Amniotic stem cell (primary cell): ENCODE measurements around the gene GRK2.
A peak's percentile ranks its signal among the peaks of the same experiment; 100 is the strongest.
"Not testable (repeated sequence)": the region's sequence is repeated elsewhere in the genome, so short reads cannot be mapped to it uniquely, and the experiment has no call there.

ENCODE experiments used
- DNase-seq: peaks from one replicate; lab custom pipeline; 2025; lab: John Stamatoyannopoulos, UW

GRK2 gene

GRCh38 chr11:67312187-67313021 lies 46.1 kb downstream of the GRK2 start:
- DNase-seq: no peak

DNA sequence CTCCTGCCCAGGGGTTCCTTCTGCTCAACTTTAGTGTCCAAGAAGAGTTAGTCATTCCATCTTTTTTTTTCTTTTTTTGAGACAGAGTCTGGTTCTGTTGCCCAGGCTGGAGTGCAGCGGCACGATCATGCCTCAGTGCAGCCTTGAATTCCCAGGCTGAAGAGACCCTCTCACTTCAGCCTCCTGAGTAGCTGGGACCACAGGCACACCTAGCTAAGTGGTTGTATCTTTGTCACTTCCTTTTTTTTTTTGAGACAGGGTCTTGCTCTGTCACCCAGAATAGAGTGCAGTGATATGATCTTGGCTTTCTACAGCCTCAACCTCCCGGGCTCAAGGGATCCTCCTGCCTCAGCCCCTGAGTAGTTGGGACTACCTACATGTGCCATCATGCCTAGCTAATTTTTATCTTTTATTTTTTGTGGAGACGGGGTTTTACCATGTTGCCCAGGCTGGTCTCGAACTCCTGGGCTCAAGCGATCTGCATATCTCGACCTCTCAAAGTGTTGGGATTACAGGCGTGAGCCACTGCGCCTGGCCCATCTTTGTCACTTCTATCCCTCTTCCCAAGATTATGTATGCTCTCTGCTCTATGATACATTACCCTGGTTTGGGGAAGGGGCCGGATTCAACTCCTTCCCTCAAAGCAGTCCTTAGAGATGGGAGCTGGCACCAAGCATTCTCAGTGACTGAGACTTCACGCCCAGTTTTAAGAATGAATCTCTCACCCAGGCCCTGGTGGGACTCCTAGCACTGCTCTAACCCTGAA lies 47.0 kb downstream of the GRK2 start:
- no peak for DNase-seq

- DNase-seq: no peak
Observed at GRCh38 chr11:67314218-67314617, 47.9 kb downstream of the GRK2 start.

- no peak for DNase-seq
Observed at GRCh38 chr11:67315325-67315909, 49.1 kb downstream of the GRK2 start.

- DNase-seq: no peak
Observed at GRCh38 chr11:67316882-67317204, 50.6 kb downstream of the GRK2 start.

- DNase-seq: peak; percentile 94
Observed at GRCh38 chr11:67317205-67317887, 51.1 kb downstream of the GRK2 start.

GRCh38 chr11:67317888-67318555 lies 51.7 kb downstream of the GRK2 start:
- DNase-seq: no peak

DNA sequence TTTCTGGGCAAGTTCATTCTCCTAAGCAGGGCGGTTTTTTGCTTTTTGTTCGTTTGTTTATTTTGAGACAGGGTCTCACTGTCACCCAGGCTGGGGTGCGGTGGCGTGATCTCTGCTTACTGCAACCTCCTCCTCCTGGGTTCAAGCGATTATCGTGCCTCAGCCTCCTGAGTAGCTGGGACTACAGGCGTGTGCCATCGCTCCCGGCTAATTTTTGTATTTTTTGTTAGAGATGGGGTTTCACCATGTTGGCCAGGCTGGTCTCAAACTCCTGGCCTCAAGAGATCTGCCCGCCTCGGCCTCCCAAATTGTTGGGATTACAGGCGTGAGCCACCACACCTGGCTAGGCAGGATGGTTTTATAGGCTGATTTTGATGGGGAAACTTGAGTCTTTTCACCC lies 52.6 kb downstream of the GRK2 start:
- DNase-seq: not testable (repeated sequence)

DNA sequence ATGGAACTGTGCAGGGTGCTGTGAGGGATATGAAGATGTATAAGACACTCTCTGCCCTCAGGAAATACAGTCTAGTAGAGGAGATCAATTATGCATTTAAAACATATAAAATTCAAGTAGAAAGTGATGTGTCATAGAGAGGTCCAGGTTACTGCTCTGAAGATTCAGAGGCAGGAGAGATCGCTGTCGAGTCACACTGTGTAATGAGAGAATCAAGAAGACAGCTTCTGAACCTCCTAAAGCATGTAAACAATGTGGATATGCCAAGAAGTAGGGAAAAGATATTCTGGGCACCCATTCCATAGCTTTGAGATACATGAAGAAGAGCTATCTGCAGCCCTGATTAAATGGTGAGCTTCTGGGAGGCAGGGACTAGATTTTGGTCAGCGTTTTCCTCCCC lies 53.7 kb downstream of the GRK2 start:
- DNase-seq: no peak

GRCh38 chr11:67320691-67321090 lies 54.4 kb downstream of the GRK2 start:
- DNase-seq: no peak

DNA sequence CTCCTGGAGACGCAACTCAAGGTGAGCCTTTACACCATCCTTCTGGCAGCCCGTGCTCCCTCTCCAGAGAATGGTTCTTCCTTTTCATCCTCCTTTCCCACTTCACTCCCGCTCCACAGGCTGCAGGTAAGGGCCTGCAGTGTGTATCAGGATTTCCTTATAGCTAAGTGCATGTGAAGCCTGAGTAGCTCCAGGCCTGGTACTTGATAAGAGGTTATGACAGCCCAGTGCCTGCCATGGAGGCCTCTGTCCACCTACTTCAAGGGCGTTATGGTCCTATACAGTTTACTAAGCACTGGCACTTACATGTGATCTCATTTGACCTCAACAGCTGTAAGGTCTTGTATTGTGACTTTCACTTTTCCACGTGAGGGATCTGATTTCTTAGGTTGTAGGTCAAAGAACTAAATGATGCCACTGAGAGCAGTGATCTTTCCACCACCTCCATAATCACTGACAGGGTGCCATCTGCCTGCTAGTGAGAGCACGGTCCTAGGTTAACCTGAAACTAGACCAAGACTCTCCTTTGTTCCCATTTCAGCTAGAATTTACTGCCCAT lies 55.1 kb downstream of the GRK2 start:
- DNase-seq: no peak

GRCh38 chr11:67322049-67322448 lies 55.8 kb downstream of the GRK2 start:
- no peak for DNase-seq

DNA sequence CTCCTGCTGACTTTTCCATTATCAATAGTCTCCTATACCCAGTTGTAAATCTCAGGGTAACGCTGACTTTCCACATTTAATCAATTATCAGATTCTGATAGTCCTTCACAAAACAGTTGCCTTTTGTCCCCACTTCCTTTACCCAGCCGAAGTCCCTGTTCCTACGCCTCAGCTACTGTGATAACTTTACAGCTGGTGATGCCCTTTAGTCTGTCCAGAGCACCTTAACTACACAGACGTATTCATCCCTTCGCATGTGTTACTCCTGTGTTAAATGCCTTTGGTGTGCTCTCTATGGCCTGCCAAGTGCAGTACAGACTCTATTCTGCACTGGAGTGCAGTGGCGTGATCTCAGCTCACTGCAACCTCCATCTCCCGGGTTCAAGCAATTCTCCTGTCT lies 57.3 kb downstream of the GRK2 start:
- DNase-seq: no peak

DNA sequence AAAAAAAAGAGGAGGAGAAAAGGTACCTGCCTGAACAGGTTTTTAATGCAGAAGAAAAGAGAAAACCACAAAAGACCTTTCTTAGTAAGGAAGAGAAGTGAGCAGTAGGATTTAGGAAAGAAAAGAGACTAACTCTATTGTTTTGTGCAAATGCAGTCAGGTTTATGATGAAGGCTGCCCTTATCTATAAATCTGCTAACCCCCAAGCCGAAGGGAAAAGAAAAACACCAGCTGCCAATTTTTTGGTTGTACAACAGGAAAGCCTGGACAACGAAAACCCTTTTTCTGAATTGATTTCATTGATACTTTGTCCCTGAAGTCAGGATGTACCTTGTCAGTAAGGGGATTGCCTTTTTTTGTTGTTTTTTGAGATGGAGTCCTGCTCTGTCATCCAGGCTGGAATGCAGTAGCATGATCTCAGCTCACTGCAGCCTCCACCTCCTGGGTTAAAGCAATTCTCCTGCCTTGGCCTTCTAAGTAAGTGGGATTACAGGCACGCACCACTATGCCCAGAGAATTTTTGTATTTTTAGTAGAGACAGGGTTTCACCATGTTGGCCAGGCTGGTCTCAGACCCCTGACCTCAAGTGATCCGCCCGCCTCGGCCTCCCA lies 65.9 kb downstream of the GRK2 start:
- no peak for DNase-seq
